Measurements from ENCODE around the gene RABL6. TPM values are rescaled to one million over a fixed set of nuclear protein-coding genes. Genes with fewer than 3 reads are reported as not detected.
"Not testable (repeated sequence)": the region's sequence is repeated elsewhere in the genome, so short reads cannot be mapped to it uniquely, and the experiment has no call there.

The RABL6 gene
- total RNA-seq, 1 donor from 2014 or later, result 34.4 TPM

DNA sequence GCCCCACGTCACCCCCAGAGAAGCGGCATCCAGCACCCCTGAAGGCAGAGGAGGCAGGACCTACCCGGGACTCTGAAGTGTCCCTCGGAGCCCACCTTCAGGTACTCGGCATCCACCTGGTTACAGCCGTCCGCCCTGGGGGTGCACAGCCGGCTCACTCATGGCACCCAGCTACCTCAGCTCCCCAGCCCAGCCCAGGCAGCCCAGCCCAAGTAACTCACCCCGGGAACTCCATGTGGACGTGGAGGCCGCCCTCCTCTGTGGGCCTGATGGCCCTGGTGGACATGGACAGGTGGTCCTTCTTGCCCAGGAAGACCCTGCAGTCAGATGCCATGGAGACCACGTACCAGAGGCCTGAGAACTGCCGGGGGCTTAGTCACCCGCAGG is 44.1 kb upstream of the RABL6 start:
- H3K27ac ChIP-seq (ENCODE audit: low read depth, low read length), result no peak overlapping the region
- no peak overlapping the region for H3K4me3 ChIP-seq (ENCODE audit: low read length in 3 of 3)
- no peak overlapping the region for H3K9ac ChIP-seq (ENCODE audit: low read depth in 1 of 3, low read length in 3 of 3)
- H3K9me3 ChIP-seq (ENCODE audit: control insufficient read depth in 3 of 3, low read length in 3 of 3), result no peaks in the 10 kb centered on the region
- peaks cover 9 to 18% (median 12%) of the 10 kb centered on the region in 3 donors for H3K27me3 ChIP-seq (ENCODE audit: control insufficient read depth in 3 of 3, insufficient read depth in 3 of 3, low read length in 3 of 3)
- no peaks in the 10 kb centered on the region for H3K36me3 ChIP-seq (ENCODE audit: control insufficient read depth in 3 of 3, insufficient read depth in 3 of 3, low read length in 3 of 3)
- H3K4me1 ChIP-seq (ENCODE audit: control insufficient read depth in 3 of 3, insufficient read depth in 3 of 3, low read length in 3 of 3), result peaks cover 0 to 4% (median 4%) of the 10 kb centered on the region in 3 donors

GRCh38 chr9:136764301-136764891 is 43.4 kb upstream of the RABL6 start, which contains the start of gene LCN15:
LCN15 (minus strand) TSS chr9:136764518; CDS start chr9:136764488, 30 bp downstream.
- H3K9ac ChIP-seq (ENCODE audit: low read depth in 1 of 3, low read length in 3 of 3), result no peak within 1 kb of the TSS
- no peaks in the 10 kb centered on the region for H3K9me3 ChIP-seq (ENCODE audit: control insufficient read depth in 3 of 3, low read length in 3 of 3)
- H3K4me1 ChIP-seq (ENCODE audit: control insufficient read depth in 3 of 3, insufficient read depth in 3 of 3, low read length in 3 of 3), result peaks cover 0 to 4% (median 4%) of the 10 kb centered on the region in 3 donors
- H3K36me3 ChIP-seq (ENCODE audit: control insufficient read depth in 3 of 3, insufficient read depth in 3 of 3, low read length in 3 of 3), result no peaks in the 10 kb centered on the region
- no peak within 1 kb of the TSS for H3K4me3 ChIP-seq (ENCODE audit: low read length in 3 of 3)
- no peak within 1 kb of the TSS for H3K27ac ChIP-seq (ENCODE audit: low read depth, low read length)
- H3K27me3 ChIP-seq (ENCODE audit: control insufficient read depth in 3 of 3, insufficient read depth in 3 of 3, low read length in 3 of 3), result peaks cover 9 to 18% (median 12%) of the 10 kb centered on the region in 3 donors

DNA sequence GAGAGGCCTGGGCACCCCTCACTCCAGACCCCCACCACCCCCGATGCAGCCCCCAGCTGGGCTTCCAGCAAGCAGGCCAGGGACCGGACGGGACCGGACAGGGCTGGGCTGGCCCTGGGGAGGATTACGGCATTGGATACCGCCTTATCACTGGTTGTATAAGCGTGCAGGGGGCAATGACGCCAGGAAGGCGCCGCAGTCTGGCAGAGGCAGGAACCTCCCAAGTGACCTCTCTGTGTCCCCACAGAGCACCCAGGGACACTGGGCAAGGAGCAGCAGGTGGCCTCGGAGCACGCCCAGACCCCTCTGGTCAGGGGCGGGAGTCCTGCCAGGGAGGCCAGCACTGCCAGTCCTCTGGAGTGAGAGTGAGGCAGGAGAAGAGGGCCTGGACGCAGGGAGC is 42.7 kb upstream of the RABL6 start:
- Histone ChIP-seq H3K27ac (ENCODE audit: low read depth, low read length) (no peak overlapping the region), H3K9ac (ENCODE audit: low read depth in 1 of 3, low read length in 3 of 3) (no peak overlapping the region)

DNA sequence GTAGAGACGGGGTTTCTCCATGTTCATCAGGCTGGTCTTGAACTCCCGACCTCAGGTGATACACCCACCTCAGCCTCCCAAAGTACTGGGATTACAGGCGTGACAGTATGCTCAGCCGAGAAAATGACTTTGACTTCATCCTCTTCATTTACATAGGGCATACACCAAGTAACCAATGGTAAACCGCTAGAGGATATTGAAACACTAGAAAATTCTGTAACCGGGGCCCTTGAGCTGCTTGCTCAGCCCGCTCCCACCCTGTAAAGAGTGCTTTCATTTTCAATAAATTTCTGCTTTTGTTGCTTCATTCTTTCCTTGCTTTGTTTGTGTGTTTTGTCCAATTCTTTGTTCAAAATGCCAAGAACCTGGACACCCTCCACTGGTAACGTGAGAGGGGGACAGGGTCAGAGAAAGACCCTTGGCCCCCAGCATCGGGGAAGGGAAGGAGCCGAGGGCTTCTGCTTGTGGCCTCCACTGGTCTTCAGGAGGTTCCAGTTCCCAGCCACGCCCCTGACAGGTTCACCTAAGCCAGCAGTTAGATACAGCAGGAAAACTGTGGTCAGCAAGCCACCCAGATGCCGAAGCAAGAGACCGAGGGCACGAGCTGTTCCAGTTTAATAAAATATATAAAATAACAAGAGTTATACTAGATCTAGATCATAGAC is 41.9 kb upstream of the RABL6 start:
- H3K9ac ChIP-seq (ENCODE audit: low read depth in 1 of 3, low read length in 3 of 3); H3K27ac ChIP-seq (ENCODE audit: low read depth, low read length); H3K9me3 ChIP-seq (ENCODE audit: control insufficient read depth in 3 of 3, low read length in 3 of 3); H3K4me1 ChIP-seq (ENCODE audit: control insufficient read depth in 3 of 3, insufficient read depth in 3 of 3, low read length in 3 of 3); H3K36me3 ChIP-seq (ENCODE audit: control insufficient read depth in 3 of 3, insufficient read depth in 3 of 3, low read length in 3 of 3); H3K4me3 ChIP-seq (ENCODE audit: low read length in 3 of 3): not testable (repeated sequence)
- peaks cover 8 to 17% (median 12%) of the 10 kb centered on the region in 3 donors for H3K27me3 ChIP-seq (ENCODE audit: control insufficient read depth in 3 of 3, insufficient read depth in 3 of 3, low read length in 3 of 3)

More for the DNA sequence above, 42.7 kb upstream of the RABL6 start:
- peaks cover 9 to 20% (median 12%) of the 10 kb centered on the region in 3 donors for H3K27me3 ChIP-seq (ENCODE audit: control insufficient read depth in 3 of 3, insufficient read depth in 3 of 3, low read length in 3 of 3)
- H3K9me3 ChIP-seq (ENCODE audit: control insufficient read depth in 3 of 3, low read length in 3 of 3), result no peaks in the 10 kb centered on the region
- H3K36me3 ChIP-seq (ENCODE audit: control insufficient read depth in 3 of 3, insufficient read depth in 3 of 3, low read length in 3 of 3), result no peaks in the 10 kb centered on the region
- no peak overlapping the region for H3K4me3 ChIP-seq (ENCODE audit: low read length in 3 of 3)
- H3K4me1 ChIP-seq (ENCODE audit: control insufficient read depth in 3 of 3, insufficient read depth in 3 of 3, low read length in 3 of 3), result peaks cover 0 to 5% (median 4%) of the 10 kb centered on the region in 3 donors

DNA sequence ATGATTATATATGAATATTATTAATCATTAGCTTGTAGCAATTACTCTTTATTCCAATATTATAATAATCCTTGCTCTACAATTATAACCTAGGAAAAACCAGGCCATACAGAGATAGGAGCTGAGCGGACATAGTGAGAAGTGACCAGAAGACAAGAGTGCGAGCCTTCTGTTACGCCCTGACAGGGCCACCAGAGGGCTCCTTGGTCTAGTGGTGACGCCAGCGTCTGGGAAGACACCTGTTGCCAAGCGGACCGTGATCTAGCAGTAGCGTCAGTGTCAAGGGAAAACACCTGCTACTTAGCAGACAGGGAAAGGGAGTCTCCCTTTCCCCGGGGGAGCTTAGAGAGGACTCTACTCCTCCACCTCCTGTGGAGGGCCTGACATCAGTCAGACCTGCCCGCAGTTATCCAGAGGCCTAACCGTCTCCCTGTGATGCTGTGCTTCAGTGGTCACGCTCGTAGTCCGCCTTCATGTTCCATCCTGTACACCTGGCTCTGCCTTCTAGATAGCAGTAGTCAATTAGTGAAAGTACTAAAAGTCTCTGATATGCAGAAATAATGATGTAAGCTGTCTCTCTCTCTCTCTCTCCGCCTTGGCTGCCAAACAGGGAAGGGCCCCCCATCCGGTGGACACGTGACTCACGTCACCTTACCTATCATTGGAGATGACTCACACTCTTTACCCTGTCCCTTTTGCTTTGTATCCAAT is 41.2 kb upstream of the RABL6 start:
- not testable (repeated sequence) for H3K9me3 ChIP-seq (ENCODE audit: control insufficient read depth in 3 of 3, low read length in 3 of 3); H3K36me3 ChIP-seq (ENCODE audit: control insufficient read depth in 3 of 3, insufficient read depth in 3 of 3, low read length in 3 of 3); H3K4me1 ChIP-seq (ENCODE audit: control insufficient read depth in 3 of 3, insufficient read depth in 3 of 3, low read length in 3 of 3); H3K27ac ChIP-seq (ENCODE audit: low read depth, low read length); H3K9ac ChIP-seq (ENCODE audit: low read depth in 1 of 3, low read length in 3 of 3); H3K4me3 ChIP-seq (ENCODE audit: low read length in 3 of 3)
- peaks cover 8 to 17% (median 12%) of the 10 kb centered on the region in 3 donors for H3K27me3 ChIP-seq (ENCODE audit: control insufficient read depth in 3 of 3, insufficient read depth in 3 of 3, low read length in 3 of 3)

DNA sequence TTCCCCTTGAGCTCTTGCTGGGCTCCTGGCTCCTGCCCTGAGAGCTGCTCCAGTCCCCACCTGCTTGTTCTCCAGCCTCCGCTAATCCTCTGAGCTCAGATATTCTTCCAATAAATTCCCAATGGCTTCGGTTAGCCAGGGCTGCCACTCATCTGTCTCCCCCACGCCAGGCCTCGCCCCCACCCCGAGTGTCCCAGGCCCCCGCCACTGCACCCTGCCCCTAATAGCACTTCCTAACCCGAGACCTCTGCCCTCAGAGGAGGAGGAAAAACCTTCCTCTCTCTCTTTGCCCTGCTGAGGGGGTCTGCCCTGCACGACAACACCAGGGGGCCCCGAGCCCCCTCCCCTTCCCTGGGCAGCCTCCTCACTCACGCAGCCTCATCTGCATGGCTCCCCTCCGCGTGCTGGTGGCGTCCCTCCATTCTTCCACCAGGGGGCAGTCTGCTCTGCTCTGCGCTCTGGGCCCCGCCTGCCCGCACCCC is 38.0 kb upstream of the RABL6 start:
- Histone ChIP-seq H3K4me3 (ENCODE audit: low read length in 3 of 3) (no peak overlapping the region), H3K9ac (ENCODE audit: low read depth in 1 of 3, low read length in 3 of 3) (no peak overlapping the region), H3K36me3 (ENCODE audit: control insufficient read depth in 3 of 3, insufficient read depth in 3 of 3, low read length in 3 of 3) (peaks cover 0 to 3% (median 0%) of the 10 kb centered on the region in 3 donors), H3K27me3 (ENCODE audit: control insufficient read depth in 3 of 3, insufficient read depth in 3 of 3, low read length in 3 of 3) (peaks cover 6 to 8% (median 8%) of the 10 kb centered on the region in 3 donors), H3K4me1 (ENCODE audit: control insufficient read depth in 3 of 3, insufficient read depth in 3 of 3, low read length in 3 of 3) (peaks cover 0 to 5% (median 4%) of the 10 kb centered on the region in 3 donors), H3K27ac (ENCODE audit: low read depth, low read length) (no peak overlapping the region), H3K9me3 (ENCODE audit: control insufficient read depth in 3 of 3, low read length in 3 of 3) (peaks cover 0 to 7% (median 3%) of the 10 kb centered on the region in 3 donors)

DNA sequence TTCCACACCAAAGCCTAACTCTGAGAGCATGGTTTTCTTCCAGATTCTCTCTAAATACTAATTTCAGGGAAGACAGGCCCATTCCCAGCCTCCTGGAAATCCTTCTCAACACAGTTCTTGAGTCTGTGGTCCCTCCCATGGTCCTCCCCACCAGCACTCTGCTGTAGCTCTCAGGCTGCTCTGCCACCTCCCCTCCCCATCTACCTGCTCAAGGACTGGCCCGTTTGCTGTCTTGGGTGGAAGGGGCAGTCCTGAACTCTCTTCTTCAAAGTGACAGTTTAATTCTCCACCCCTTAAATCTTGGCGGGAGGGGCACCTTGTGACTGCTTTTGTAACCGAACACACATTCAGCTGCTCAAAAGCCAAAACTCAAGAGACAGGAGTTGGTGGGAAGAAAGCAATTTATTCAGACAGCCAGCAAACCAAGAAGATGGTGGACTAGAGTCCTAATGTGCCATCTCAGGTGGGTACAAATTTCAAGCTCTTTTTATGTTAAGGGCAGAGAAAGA is 35.8 kb upstream of the RABL6 start:
- Histone ChIP-seq H3K4me3 (ENCODE audit: low read length in 3 of 3) (no peak overlapping the region), H3K27me3 (ENCODE audit: control insufficient read depth in 3 of 3, insufficient read depth in 3 of 3, low read length in 3 of 3) (peaks cover 6 to 8% (median 8%) of the 10 kb centered on the region in 3 donors), H3K4me1 (ENCODE audit: control insufficient read depth in 3 of 3, insufficient read depth in 3 of 3, low read length in 3 of 3) (peaks cover 0 to 2% (median 0%) of the 10 kb centered on the region in 3 donors), H3K36me3 (ENCODE audit: control insufficient read depth in 3 of 3, insufficient read depth in 3 of 3, low read length in 3 of 3) (peaks cover 0 to 3% (median 0%) of the 10 kb centered on the region in 3 donors), H3K9me3 (ENCODE audit: control insufficient read depth in 3 of 3, low read length in 3 of 3) (peaks cover 0 to 7% (median 3%) of the 10 kb centered on the region in 3 donors), H3K9ac (ENCODE audit: low read depth in 1 of 3, low read length in 3 of 3) (no peak overlapping the region), H3K27ac (ENCODE audit: low read depth, low read length) (no peak overlapping the region)

DNA sequence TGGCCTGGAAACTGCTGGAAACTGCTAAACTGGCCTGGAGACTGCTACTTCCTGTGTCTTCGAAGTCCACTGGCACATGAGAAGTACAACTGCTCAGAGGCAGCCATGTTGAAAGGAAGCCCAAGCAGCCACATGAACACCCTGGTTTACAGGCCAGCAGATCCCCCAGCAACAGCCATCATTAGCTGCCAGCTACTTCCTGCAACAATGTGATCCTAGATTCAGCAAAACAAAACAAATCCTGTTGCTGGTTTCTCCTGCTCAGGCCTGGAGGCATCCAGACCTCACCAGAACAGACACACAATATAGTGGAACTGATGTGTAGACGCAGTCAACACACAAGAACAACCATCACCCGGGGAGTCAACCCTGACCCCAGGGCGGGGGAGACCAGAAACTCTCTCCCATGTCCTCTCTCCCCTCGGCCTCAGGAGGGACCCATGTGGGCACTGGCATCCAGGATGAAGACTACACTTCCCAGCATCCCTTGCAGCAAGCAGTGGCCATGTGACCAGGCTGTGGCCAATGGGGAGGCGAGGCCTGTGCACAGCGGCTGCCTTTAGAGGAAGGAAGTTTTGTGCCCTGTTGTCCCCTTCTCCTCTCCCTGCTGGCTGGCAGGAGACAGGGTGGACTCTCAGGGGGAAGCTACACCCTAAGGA is 34.2 kb upstream of the RABL6 start:
- no peak overlapping the region for H3K9ac ChIP-seq (ENCODE audit: low read depth in 1 of 3, low read length in 3 of 3)
- peaks cover 0 to 7% (median 3%) of the 10 kb centered on the region in 3 donors for H3K9me3 ChIP-seq (ENCODE audit: control insufficient read depth in 3 of 3, low read length in 3 of 3)
- H3K27ac ChIP-seq (ENCODE audit: low read depth, low read length), result no peak overlapping the region
- H3K4me1 ChIP-seq (ENCODE audit: control insufficient read depth in 3 of 3, insufficient read depth in 3 of 3, low read length in 3 of 3), result peaks cover 0 to 3% (median 2%) of the 10 kb centered on the region in 3 donors
- H3K27me3 ChIP-seq (ENCODE audit: control insufficient read depth in 3 of 3, insufficient read depth in 3 of 3, low read length in 3 of 3), result peaks cover 0 to 10% (median 0%) of the 10 kb centered on the region in 3 donors
- peaks cover 0 to 3% (median 0%) of the 10 kb centered on the region in 3 donors for H3K36me3 ChIP-seq (ENCODE audit: control insufficient read depth in 3 of 3, insufficient read depth in 3 of 3, low read length in 3 of 3)
- no peak overlapping the region for H3K4me3 ChIP-seq (ENCODE audit: low read length in 3 of 3)

DNA sequence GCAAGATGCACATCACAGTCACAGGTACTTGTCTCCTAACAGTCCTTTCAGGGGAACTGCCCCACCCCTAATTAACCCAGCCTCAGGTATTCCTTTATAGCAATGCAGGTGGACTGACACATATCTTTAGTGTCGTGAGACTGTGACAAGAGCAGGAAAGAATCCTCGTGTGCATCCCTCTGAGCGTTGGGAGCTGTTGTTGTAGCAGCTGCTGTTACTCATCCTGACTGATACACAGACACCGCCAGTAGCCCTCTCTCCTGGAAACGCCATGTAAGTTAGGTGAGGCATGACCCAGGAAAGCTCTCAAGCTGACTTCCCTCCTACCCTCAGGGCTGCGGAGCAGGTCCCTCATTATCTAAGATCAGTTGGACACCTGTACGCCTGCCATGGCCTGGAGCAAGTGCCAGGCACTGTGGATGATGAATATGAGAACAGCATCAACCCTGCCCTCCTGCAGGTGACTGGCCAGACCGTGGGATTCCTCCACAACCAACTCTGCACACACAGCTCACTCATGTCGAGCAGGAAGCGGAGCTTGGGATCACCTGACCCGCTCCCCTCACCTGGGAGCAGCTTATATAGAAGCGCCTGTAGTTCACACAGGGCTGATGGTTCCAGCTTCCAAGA is 33.2 kb upstream of the RABL6 start:
- H3K9ac ChIP-seq (ENCODE audit: low read depth in 1 of 3, low read length in 3 of 3), result no peak overlapping the region
- H3K27ac ChIP-seq (ENCODE audit: low read depth, low read length), result no peak overlapping the region
- peaks cover 0 to 10% (median 0%) of the 10 kb centered on the region in 3 donors for H3K27me3 ChIP-seq (ENCODE audit: control insufficient read depth in 3 of 3, insufficient read depth in 3 of 3, low read length in 3 of 3)
- peaks cover 0 to 7% (median 3%) of the 10 kb centered on the region in 3 donors for H3K9me3 ChIP-seq (ENCODE audit: control insufficient read depth in 3 of 3, low read length in 3 of 3)
- peaks cover 0 to 3% (median 0%) of the 10 kb centered on the region in 3 donors for H3K36me3 ChIP-seq (ENCODE audit: control insufficient read depth in 3 of 3, insufficient read depth in 3 of 3, low read length in 3 of 3)
- H3K4me1 ChIP-seq (ENCODE audit: control insufficient read depth in 3 of 3, insufficient read depth in 3 of 3, low read length in 3 of 3), result peaks cover 0 to 3% (median 2%) of the 10 kb centered on the region in 3 donors
- no peak overlapping the region for H3K4me3 ChIP-seq (ENCODE audit: low read length in 3 of 3)
